Hematopoietic multipotent progenitor cell (in vitro differentiated cells): Measurements from ENCODE around the gene NBEA. TPM values are rescaled to one million over a fixed set of nuclear protein-coding genes. Genes with fewer than 3 reads are reported as not detected.
A peak's percentile ranks its signal among the peaks of the same experiment; 100 is the strongest.

ENCODE experiments used
- DNase-seq, 3 donors: peaks; one replicate each; pipeline ENCODE4 v3.0.0-alpha.2; 2011 to 2015; ENCODE audit warnings: low read depth in 2 of 3, low spot score in 2 of 3
- total RNA-seq: library from RNA; depleted of rRNA; stranded (reverse); fragments of >200 nt; gene quantifications from one replicate; pipeline ENCODE4 v1.2.3, GENCODE V29; 2012

NBEA gene
- total RNA-seq, 1 donor = 4.6 TPM

DNA sequence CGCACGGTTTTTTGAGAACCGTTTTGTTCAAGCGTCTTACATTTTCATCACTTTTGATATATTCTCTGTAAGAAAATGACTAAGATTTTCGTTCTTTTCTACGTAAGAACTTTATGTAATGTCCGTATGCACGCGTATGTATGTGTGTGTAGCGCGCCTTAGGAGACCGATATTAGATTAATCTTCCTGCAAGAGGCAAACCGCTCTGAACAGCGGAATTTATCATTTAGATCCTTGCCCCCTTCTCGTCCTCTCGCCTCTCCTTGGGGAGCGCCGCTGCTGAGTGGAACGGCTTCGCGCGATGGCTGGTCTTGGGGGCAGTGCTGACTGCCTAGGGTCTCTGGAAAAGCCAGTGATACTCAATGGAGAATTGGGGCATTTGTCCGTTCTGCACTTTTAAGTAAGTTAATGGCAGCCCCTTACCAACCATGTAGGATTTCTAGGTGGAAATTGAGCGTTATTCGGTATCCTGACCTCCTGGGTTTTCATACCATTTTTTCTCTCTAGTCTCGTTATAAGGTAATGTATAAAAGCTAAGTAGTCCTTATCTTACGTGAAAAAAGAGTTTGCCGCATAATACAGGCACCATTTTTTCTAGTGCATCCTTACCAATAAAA is 529.7 kb downstream of the NBEA start:
- peak in 2 of 3 donors; percentile 26 to 37 for DNase-seq

GRCh38 chr13:35472323-35472881 is 530.3 kb downstream of the NBEA start:
- DNase-seq = peak in 1 of 3 donors; percentile 17

GRCh38 chr13:35473206-35473775 is 531.2 kb downstream of the NBEA start:
- DNase-seq = peak in 1 of 3 donors; percentile 21

DNA sequence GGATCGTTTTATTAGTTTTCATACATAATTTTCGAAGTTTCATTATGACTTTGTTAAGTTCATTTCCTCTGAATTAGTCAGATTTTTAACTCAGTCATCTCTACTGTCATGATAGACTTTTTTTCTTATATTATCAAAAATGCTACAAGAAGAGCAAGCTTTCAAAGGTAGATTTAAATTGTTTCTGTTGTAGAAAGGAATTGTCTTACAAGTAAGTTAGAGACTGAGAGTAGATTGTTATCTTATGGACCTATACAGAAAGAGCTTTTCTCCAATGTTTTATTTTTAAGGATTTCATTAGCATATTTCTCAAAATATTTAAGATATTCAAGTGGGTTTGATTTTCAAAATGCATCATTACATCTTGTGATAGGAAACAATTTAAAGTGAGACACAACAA is 531.7 kb downstream of the NBEA start:
- DNase-seq = peak in 1 of 3 donors; percentile 21

GRCh38 chr13:35474496-35475211 is 532.6 kb downstream of the NBEA start:
- DNase-seq = peak in 2 of 3 donors; percentile 31 to 33

DNA sequence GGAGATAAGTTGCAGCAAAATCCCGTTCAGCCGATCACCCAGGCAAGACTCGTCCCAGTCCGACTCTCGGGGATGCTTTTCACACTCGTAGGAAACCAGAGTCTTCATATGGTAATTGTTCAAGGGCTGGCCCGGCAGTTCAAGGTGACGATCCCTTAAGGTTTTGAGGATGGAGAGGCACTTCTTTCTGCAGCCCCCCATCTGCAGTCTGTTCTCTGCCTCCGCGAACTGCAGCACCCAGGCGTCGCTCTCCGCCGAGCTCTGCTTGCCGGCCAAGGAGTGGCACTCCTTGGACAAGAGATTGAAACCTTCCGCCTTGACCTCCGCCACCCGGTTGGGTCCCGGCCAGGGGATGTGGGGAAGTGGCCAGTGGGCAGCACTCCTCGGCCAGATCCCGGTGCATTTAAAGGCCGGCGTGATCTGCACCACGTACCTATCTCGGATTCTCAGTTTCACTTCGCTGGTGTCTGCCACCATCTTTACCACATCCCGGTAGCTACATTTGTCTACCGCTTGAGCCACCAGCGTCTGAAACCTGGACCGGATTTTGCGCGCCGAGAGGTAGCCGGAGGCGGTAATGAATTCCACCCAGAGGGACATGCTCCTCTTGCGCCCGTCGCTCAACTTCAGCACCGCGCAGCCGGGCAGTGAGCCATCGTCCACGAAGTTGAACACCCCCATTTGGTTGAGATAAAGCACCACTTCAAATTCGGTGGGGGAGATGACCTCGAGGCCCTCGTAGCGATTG is 533.3 kb downstream of the NBEA start:
- peak in 2 of 3 donors; percentile 28 to 29 for DNase-seq

GRCh38 chr13:35475960-35476943 is 534.2 kb downstream of the NBEA start, which contains the start of gene MAB21L1:
Gene MAB21L1 (minus strand): TSS chr13:35476689. CDS start chr13:35476138, 551 bp downstream.
- peak in 2 of 3 donors; percentile 64 to 78 for DNase-seq

- peak in 2 of 3 donors; percentile 11 to 20 for DNase-seq
Measured at GRCh38 chr13:35477386-35477946, 535.4 kb downstream of the NBEA start.

GRCh38 chr13:35478271-35479037 is 536.4 kb downstream of the NBEA start:
- peak in 2 of 3 donors; percentile 14 to 27 for DNase-seq

DNA sequence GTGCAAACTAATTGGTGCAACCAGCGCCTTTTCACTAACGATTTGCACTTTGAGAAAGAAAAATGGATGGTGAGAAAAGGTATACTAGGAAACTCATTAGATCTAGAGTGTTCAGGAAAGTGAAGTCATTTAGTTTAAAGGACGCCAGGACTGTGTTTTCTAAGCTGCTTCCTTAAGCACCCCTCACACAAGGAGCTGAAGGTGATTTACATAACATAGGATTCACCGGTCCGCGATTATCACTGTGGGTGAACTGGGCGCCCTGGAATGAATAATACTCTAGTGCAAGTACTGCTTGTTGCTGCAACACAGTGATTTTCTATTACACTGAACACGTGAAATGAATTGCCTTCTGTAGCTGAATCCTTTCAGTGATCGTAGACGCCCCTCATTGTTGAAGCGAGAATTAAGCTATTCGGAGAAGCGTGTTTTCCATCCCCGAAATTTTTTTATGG is 537.0 kb downstream of the NBEA start:
- peak in 2 of 3 donors; percentile 21 to 25 for DNase-seq

DNA sequence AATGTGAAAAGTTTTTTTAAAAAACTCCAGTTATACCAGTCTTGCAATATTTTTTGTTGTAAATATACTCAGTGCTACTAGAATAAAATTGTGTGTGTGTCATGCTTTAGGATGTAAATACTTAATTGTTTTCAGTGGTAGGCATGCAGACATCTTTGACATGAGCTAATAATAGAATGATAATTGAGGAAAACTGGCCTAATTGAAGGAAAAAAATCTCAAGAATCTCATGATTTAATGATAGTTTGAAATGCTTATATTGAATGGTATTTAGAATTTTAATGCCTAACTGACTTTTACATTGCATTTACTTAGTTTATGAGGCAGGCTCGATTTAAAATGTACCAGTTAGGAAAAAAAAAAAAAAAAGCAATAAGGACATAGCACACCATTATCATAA is 537.6 kb downstream of the NBEA start:
- peak in 1 of 3 donors; percentile 4 for DNase-seq

GRCh38 chr13:35480346-35480745 is 538.3 kb downstream of the NBEA start:
- DNase-seq = no peak

GRCh38 chr13:35481777-35482176 is 539.7 kb downstream of the NBEA start:
- no peak for DNase-seq

DNA sequence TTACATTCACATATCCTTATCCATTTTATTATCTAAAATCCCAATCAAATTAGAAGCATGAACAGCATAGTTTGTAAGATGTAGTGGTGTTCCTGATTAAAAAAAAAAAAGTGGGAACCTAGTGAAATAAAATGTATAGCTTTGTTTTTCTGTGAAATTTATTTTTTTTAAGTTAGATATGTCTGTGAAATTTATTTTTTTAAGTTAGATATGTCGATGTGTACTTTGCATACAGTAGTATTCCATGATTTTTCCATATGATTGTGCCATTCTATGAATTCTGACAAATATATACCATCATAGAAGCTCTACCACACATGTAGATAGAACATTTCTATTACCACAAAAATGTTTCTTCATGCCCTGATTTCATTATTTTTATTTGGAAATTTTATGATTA is 540.5 kb downstream of the NBEA start:
- DNase-seq = no peak

DNA sequence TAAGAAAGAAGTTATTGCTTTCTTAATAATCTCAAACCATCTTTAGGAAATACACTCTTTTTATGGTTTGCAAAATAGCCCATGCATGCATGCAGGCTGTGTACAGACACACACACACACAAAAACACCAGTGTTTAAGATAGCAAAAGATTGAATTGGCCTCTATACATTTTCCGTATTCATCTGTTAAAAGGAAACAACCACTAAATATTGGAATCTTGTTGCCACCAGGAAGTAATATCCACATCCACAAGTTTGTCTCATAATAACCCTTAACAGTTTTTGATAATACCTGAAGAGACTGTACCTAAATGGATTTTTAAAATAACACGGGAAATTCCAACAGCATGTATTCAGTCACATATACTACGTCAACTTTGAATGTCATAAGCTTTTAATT is 541.7 kb downstream of the NBEA start:
- DNase-seq = no peak

DNA sequence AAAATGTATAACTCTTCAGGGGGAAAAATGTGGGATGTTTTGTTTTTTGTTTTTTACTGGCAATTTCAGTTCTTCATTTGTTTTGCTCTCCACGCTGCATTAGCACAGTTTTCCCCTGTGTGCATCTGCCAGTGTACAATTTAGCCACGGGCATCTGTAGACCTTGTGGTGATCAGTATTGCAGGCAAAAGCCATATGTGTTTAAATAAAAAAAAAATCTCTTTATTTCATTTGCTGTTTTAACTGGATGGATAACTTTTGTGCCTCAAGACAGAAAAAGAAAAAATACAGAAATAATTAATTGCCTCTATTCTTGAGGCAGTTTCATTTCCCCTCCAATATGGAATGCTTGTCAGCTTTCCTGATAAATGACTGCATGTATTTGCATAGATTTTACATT is 542.3 kb downstream of the NBEA start:
- DNase-seq = no peak

DNA sequence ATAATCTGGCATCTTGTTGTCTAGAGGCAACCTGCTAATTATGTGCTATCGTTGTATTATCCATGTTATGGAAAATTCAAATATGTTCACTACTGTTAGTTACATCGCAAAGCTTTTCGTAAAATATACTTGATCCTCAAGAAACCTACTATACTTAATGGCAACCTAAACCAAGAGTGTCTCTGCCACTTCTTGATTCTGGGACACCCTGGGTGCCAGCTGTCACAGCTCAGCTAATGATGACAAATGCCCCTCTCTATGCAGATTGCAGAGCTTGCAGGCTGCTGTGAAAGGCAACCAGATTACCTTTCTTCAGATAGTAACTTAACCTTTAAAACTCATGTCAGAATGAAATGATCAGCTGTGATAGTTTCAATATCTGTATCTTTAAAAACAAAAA is 543.4 kb downstream of the NBEA start:
- no peak for DNase-seq

DNA sequence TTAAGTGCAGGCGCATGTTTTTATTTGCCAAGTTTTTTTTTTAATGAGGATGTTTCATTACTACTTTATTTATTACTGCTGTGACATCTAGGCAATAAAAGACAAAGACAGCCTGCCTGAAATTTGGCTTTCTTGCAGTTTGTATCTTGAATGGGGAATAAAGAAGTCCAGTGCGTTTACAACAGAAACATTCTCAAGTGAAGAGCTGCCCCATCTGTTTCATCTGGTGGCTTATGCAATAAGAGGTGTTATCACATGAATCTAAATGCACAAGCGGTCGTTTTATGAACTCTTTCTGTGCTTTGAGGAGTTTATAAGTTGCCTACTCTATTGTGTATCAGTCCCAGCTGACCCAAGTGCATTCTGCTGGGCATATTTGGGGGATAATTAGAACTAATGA is 547.0 kb downstream of the NBEA start:
- DNase-seq = no peak
